ENCODE measurements around the gene TMEM179B. TPM values are rescaled to one million over a fixed set of nuclear protein-coding genes. Genes with fewer than 3 reads are reported as not detected.
"Not testable (repeated sequence)": the region's sequence is repeated elsewhere in the genome, so short reads cannot be mapped to it uniquely, and the experiment has no call there.

TMEM179B gene
- 16.2 TPM for total RNA-seq

GRCh38 chr11:62787005-62787759 is at the start of gene TMEM179B:
TSS of gene TMEM179B (plus strand) at chr11:62787402. CDS start at chr11:62787432, 30 bp downstream.
- Histone ChIP-seq H3K4me1 (ENCODE audit: control insufficient read depth in 3 of 3, insufficient read depth in 3 of 3, low read length in 3 of 3) (peaks cover 34 to 58% (median 38%) of the 10 kb centered on the region in 3 donors), H3K9me3 (ENCODE audit: control insufficient read depth in 3 of 3, low read length in 3 of 3) (no peaks in the 10 kb centered on the region), H3K27ac (ENCODE audit: low read depth, low read length) (peak within 1 kb of the TSS; percentile 93), H3K27me3 (ENCODE audit: control insufficient read depth in 3 of 3, insufficient read depth in 3 of 3, low read length in 3 of 3) (no peaks in the 10 kb centered on the region), H3K36me3 (ENCODE audit: control insufficient read depth in 3 of 3, insufficient read depth in 3 of 3, low read length in 3 of 3) (peaks cover 23 to 30% (median 29%) of the 10 kb centered on the region in 3 donors), H3K4me3 (ENCODE audit: low read length in 3 of 3) (peak within 1 kb of the TSS; percentile 79 to 98 (median 92)), H3K9ac (ENCODE audit: low read depth in 1 of 3, low read length in 3 of 3) (peak within 1 kb of the TSS; percentile 70 to 97 (median 95))

GRCh38 chr11:62747475-62748160 is 39.6 kb upstream of the TMEM179B start:
- Histone ChIP-seq H3K36me3 (ENCODE audit: control insufficient read depth in 3 of 3, insufficient read depth in 3 of 3, low read length in 3 of 3) (peaks cover 6 to 7% (median 7%) of the 10 kb centered on the region in 3 donors), H3K4me1 (ENCODE audit: control insufficient read depth in 3 of 3, insufficient read depth in 3 of 3, low read length in 3 of 3) (peaks cover 4 to 5% (median 4%) of the 10 kb centered on the region in 3 donors), H3K9ac (ENCODE audit: low read depth in 1 of 3, low read length in 3 of 3) (peak overlapping the region in 1 of 3 donors; percentile 16), H3K27me3 (ENCODE audit: control insufficient read depth in 3 of 3, insufficient read depth in 3 of 3, low read length in 3 of 3) (no peaks in the 10 kb centered on the region), H3K27ac (ENCODE audit: low read depth, low read length) (no peak overlapping the region), H3K4me3 (ENCODE audit: low read length in 3 of 3) (no peak overlapping the region), H3K9me3 (ENCODE audit: control insufficient read depth in 3 of 3, low read length in 3 of 3) (no peaks in the 10 kb centered on the region)

GRCh38 chr11:62749931-62750330 is 37.3 kb upstream of the TMEM179B start:
- Histone ChIP-seq H3K4me1 (ENCODE audit: control insufficient read depth in 3 of 3, insufficient read depth in 3 of 3, low read length in 3 of 3) (peaks cover 15 to 24% (median 17%) of the 10 kb centered on the region in 3 donors), H3K36me3 (ENCODE audit: control insufficient read depth in 3 of 3, insufficient read depth in 3 of 3, low read length in 3 of 3) (peaks cover 9 to 14% (median 13%) of the 10 kb centered on the region in 3 donors)
- H3K27ac ChIP-seq (ENCODE audit: low read depth, low read length); H3K27me3 ChIP-seq (ENCODE audit: control insufficient read depth in 3 of 3, insufficient read depth in 3 of 3, low read length in 3 of 3); H3K9me3 ChIP-seq (ENCODE audit: control insufficient read depth in 3 of 3, low read length in 3 of 3); H3K4me3 ChIP-seq (ENCODE audit: low read length in 3 of 3); H3K9ac ChIP-seq (ENCODE audit: low read depth in 1 of 3, low read length in 3 of 3): not testable (repeated sequence)

GRCh38 chr11:62752177-62752785 is 34.9 kb upstream of the TMEM179B start:
- Histone ChIP-seq H3K4me1 (ENCODE audit: control insufficient read depth in 3 of 3, insufficient read depth in 3 of 3, low read length in 3 of 3) (peaks cover 15 to 24% (median 17%) of the 10 kb centered on the region in 3 donors), H3K27ac (ENCODE audit: low read depth, low read length) (no peak overlapping the region), H3K4me3 (ENCODE audit: low read length in 3 of 3) (no peak overlapping the region), H3K9ac (ENCODE audit: low read depth in 1 of 3, low read length in 3 of 3) (no peak overlapping the region), H3K36me3 (ENCODE audit: control insufficient read depth in 3 of 3, insufficient read depth in 3 of 3, low read length in 3 of 3) (peaks cover 9 to 14% (median 13%) of the 10 kb centered on the region in 3 donors), H3K9me3 (ENCODE audit: control insufficient read depth in 3 of 3, low read length in 3 of 3) (no peaks in the 10 kb centered on the region), H3K27me3 (ENCODE audit: control insufficient read depth in 3 of 3, insufficient read depth in 3 of 3, low read length in 3 of 3) (no peaks in the 10 kb centered on the region)

GRCh38 chr11:62752994-62753735 is 34.0 kb upstream of the TMEM179B start:
- Histone ChIP-seq H3K9ac (ENCODE audit: low read depth in 1 of 3, low read length in 3 of 3) (peak overlapping the region; percentile 34 to 99 (median 93)), H3K9me3 (ENCODE audit: control insufficient read depth in 3 of 3, low read length in 3 of 3) (no peaks in the 10 kb centered on the region), H3K27me3 (ENCODE audit: control insufficient read depth in 3 of 3, insufficient read depth in 3 of 3, low read length in 3 of 3) (no peaks in the 10 kb centered on the region), H3K36me3 (ENCODE audit: control insufficient read depth in 3 of 3, insufficient read depth in 3 of 3, low read length in 3 of 3) (peaks cover 9 to 14% (median 13%) of the 10 kb centered on the region in 3 donors), H3K4me1 (ENCODE audit: control insufficient read depth in 3 of 3, insufficient read depth in 3 of 3, low read length in 3 of 3) (peaks cover 15 to 24% (median 17%) of the 10 kb centered on the region in 3 donors), H3K4me3 (ENCODE audit: low read length in 3 of 3) (peak overlapping the region; percentile 93 to 99 (median 95)), H3K27ac (ENCODE audit: low read depth, low read length) (peak overlapping the region; percentile 89)

- H3K9me3 ChIP-seq (ENCODE audit: control insufficient read depth in 3 of 3, low read length in 3 of 3): no peaks in the 10 kb centered on the region
- H3K4me1 ChIP-seq (ENCODE audit: control insufficient read depth in 3 of 3, insufficient read depth in 3 of 3, low read length in 3 of 3): peaks cover 15 to 24% (median 17%) of the 10 kb centered on the region in 3 donors
- H3K9ac ChIP-seq (ENCODE audit: low read depth in 1 of 3, low read length in 3 of 3): peak within 1 kb of the TSS; percentile 84 to 99 (median 93)
- peaks cover 9 to 14% (median 13%) of the 10 kb centered on the region in 3 donors for H3K36me3 ChIP-seq (ENCODE audit: control insufficient read depth in 3 of 3, insufficient read depth in 3 of 3, low read length in 3 of 3)
- no peaks in the 10 kb centered on the region for H3K27me3 ChIP-seq (ENCODE audit: control insufficient read depth in 3 of 3, insufficient read depth in 3 of 3, low read length in 3 of 3)
- H3K4me3 ChIP-seq (ENCODE audit: low read length in 3 of 3): peak within 1 kb of the TSS; percentile 93 to 99 (median 95)
- peak within 1 kb of the TSS; percentile 89 for H3K27ac ChIP-seq (ENCODE audit: low read depth, low read length)
Observed at GRCh38 chr11:62753736-62754603, 33.2 kb upstream of the TMEM179B start, which contains the start of gene ZBTB3. TSS of gene ZBTB3 (minus strand) at chr11:62754160. CDS start at chr11:62753664, 496 bp downstream.

GRCh38 chr11:62755086-62755615 is 32.1 kb upstream of the TMEM179B start:
- H3K27ac ChIP-seq (ENCODE audit: low read depth, low read length): no peak overlapping the region
- H3K9me3 ChIP-seq (ENCODE audit: control insufficient read depth in 3 of 3, low read length in 3 of 3): no peaks in the 10 kb centered on the region
- H3K36me3 ChIP-seq (ENCODE audit: control insufficient read depth in 3 of 3, insufficient read depth in 3 of 3, low read length in 3 of 3): peaks cover 9 to 14% (median 13%) of the 10 kb centered on the region in 3 donors
- peaks cover 15 to 24% (median 17%) of the 10 kb centered on the region in 3 donors for H3K4me1 ChIP-seq (ENCODE audit: control insufficient read depth in 3 of 3, insufficient read depth in 3 of 3, low read length in 3 of 3)
- H3K27me3 ChIP-seq (ENCODE audit: control insufficient read depth in 3 of 3, insufficient read depth in 3 of 3, low read length in 3 of 3): no peaks in the 10 kb centered on the region
- H3K9ac ChIP-seq (ENCODE audit: low read depth in 1 of 3, low read length in 3 of 3): no peak overlapping the region
- H3K4me3 ChIP-seq (ENCODE audit: low read length in 3 of 3): no peak overlapping the region

GRCh38 chr11:62757846-62758788 is 29.1 kb upstream of the TMEM179B start:
- Histone ChIP-seq H3K4me1 (ENCODE audit: control insufficient read depth in 3 of 3, insufficient read depth in 3 of 3, low read length in 3 of 3) (peaks cover 18 to 30% (median 22%) of the 10 kb centered on the region in 3 donors), H3K9me3 (ENCODE audit: control insufficient read depth in 3 of 3, low read length in 3 of 3) (no peaks in the 10 kb centered on the region), H3K36me3 (ENCODE audit: control insufficient read depth in 3 of 3, insufficient read depth in 3 of 3, low read length in 3 of 3) (peaks cover 5 to 8% (median 5%) of the 10 kb centered on the region in 3 donors), H3K9ac (ENCODE audit: low read depth in 1 of 3, low read length in 3 of 3) (no peak overlapping the region), H3K27ac (ENCODE audit: low read depth, low read length) (no peak overlapping the region), H3K4me3 (ENCODE audit: low read length in 3 of 3) (no peak overlapping the region), H3K27me3 (ENCODE audit: control insufficient read depth in 3 of 3, insufficient read depth in 3 of 3, low read length in 3 of 3) (no peaks in the 10 kb centered on the region)
